HepG2 (cell line): ENCODE data around the gene MCEE. TPM values are rescaled to one million over a fixed set of nuclear protein-coding genes. Genes with fewer than 3 reads are reported as not detected.

ENCODE experiments used
- AGO2 ChIP-seq: fragments of 200-400 bp; formaldehyde crosslinking; optimal IDR thresholded peaks from 2 replicates; pipeline ENCODE3; 2017; ENCODE audit warnings: mild to moderate bottlenecking, low read depth, low read length, moderate library complexity
- ASH2L ChIP-seq: fragments of 300-600, 200-600 bp; sonication (generic); IDR thresholded peaks from 2 replicates; pipeline ENCODE4 v1.7.0; 2017; ENCODE audit warnings: low read depth, mild to moderate bottlenecking, moderate library complexity, mixed read lengths, low read length; ENCODE audit not compliant: insufficient read length
- HCFC1 ChIP-seq: fragments of 150-350 bp; IDR thresholded peaks from 2 replicates; pipeline ENCODE4 v1.6.1; 2014; ENCODE audit warnings: low read depth, low read length
- HOXA9 ChIP-seq: sonication (generic); formaldehyde crosslinking; IDR thresholded peaks from 2 replicates; pipeline ENCODE4 v1.8.1; 2022; ENCODE audit warnings: missing genetic modification reagents, mild to moderate bottlenecking, moderate library complexity, borderline replicate concordance
- KDM1A ChIP-seq: IDR thresholded peaks from 2 replicates; pipeline ENCODE4 v1.6.1; 2016; ENCODE audit warnings: missing compliant biosample characterization
- POLR2A ChIP-seq, 2 experiments: IDR thresholded peaks; 2 replicates each; pipeline ENCODE4 v1.6.1; 2011; ENCODE audit warnings: low read depth in 2 of 2, low read length in 2 of 2, mild to moderate bottlenecking in 1 of 2, moderate library complexity in 1 of 2; ENCODE audit not compliant: insufficient read depth in 1 of 2
- POLR2G ChIP-seq: fragments of 200-400 bp; formaldehyde crosslinking; IDR thresholded peaks from 2 replicates; pipeline ENCODE4 v1.6.1; 2018; ENCODE audit warnings: mild to moderate bottlenecking, low read depth, low read length, moderate library complexity
- RBM22 ChIP-seq: fragments of 200-400 bp; formaldehyde crosslinking; optimal IDR thresholded peaks from 2 replicates; pipeline ENCODE3; 2017; ENCODE audit warnings: mild to moderate bottlenecking, low read length, moderate library complexity
- TARDBP ChIP-seq: sonication (generic); formaldehyde crosslinking; IDR thresholded peaks from 2 replicates; pipeline ENCODE4 v1.8.0; 2022; ENCODE audit warnings: mild to moderate bottlenecking, missing genetic modification reagents
- YEATS2 ChIP-seq: sonication (generic); formaldehyde crosslinking; IDR thresholded peaks from 2 replicates; pipeline ENCODE4 v1.4.0; 2020; ENCODE audit warnings: missing genetic modification reagents, borderline replicate concordance
- ZNF24 ChIP-seq: fragments of 450-650 bp; IDR thresholded peaks from 2 replicates; pipeline ENCODE4 v1.6.1; 2017; ENCODE audit warnings: antibody characterized with exemption, mild to moderate bottlenecking
- ZNF557 ChIP-seq: sonication (generic); formaldehyde crosslinking; IDR thresholded peaks from 2 replicates; pipeline ENCODE4 v1.4.0; 2020; ENCODE audit warnings: missing genetic modification reagents
- ZNF567 ChIP-seq: sonication (generic); formaldehyde crosslinking; IDR thresholded peaks from 2 replicates; pipeline ENCODE4 v1.8.1; 2023; ENCODE audit warnings: mild to moderate bottlenecking, missing genetic modification reagents, borderline replicate concordance
- ZNF616 ChIP-seq: sonication (generic); formaldehyde crosslinking; IDR thresholded peaks from 2 replicates; pipeline ENCODE4 v1.5.0; 2020; ENCODE audit warnings: low read depth, mild to moderate bottlenecking, missing genetic modification reagents
- ZSCAN21 ChIP-seq: sonication (generic); formaldehyde crosslinking; IDR thresholded peaks from 2 replicates; pipeline ENCODE4 v1.8.0; 2022; ENCODE audit warnings: mild to moderate bottlenecking, missing genetic modification reagents, moderate library complexity, borderline replicate concordance
- polyA plus RNA-seq, 8 experiments: library from polyadenylated mRNA; depleted of rRNA in 3 of 8; stranded (reverse) in 7 of 8; unstranded in 1 of 8; fragments of >200 nt; fragmentation: Illumina TruSeq in 4 of 8; extraction: Trizol in 4 of 8; gene quantifications; 2 replicates each; pipeline versions ENCODE4 v1.2.1 to v1.2.3, GENCODE V29; 2011 to 2016; ENCODE audit warnings: low read depth in 4 of 8, missing spikeins in 1 of 8, mixed read lengths in 1 of 8; ENCODE audit not compliant: insufficient read depth in 1 of 8
- total RNA-seq, 5 experiments: library from RNA; depleted of rRNA; stranded (reverse); fragments of >200 nt; fragmentation: Illumina TruSeq; extraction: Trizol; gene quantifications; 2 replicates each; pipeline ENCODE4 v1.2.3, GENCODE V29; 2016; ENCODE audit warnings: low read depth in 1 of 5
- TF ChIP-seq, protein P1 (sequence below): sonication (generic); formaldehyde crosslinking; IDR thresholded peaks from 2 replicates; pipeline ENCODE4 v1.4.0; 2020; ENCODE audit warnings: missing genetic modification reagents, borderline replicate concordance
- TF ChIP-seq, protein P2 (sequence below): sonication (generic); formaldehyde crosslinking; IDR thresholded peaks from 2 replicates; pipeline ENCODE4 v1.4.0; 2020; ENCODE audit warnings: missing genetic modification reagents, low read depth, mild to moderate bottlenecking, borderline replicate concordance

The MCEE gene
- total and polyA plus RNA-seq, 2 of the 13 experiments (the other 11 are each of a cell fraction or from before 2014, with no cell fraction given) = 32.0 to 66.9 TPM

DNA sequence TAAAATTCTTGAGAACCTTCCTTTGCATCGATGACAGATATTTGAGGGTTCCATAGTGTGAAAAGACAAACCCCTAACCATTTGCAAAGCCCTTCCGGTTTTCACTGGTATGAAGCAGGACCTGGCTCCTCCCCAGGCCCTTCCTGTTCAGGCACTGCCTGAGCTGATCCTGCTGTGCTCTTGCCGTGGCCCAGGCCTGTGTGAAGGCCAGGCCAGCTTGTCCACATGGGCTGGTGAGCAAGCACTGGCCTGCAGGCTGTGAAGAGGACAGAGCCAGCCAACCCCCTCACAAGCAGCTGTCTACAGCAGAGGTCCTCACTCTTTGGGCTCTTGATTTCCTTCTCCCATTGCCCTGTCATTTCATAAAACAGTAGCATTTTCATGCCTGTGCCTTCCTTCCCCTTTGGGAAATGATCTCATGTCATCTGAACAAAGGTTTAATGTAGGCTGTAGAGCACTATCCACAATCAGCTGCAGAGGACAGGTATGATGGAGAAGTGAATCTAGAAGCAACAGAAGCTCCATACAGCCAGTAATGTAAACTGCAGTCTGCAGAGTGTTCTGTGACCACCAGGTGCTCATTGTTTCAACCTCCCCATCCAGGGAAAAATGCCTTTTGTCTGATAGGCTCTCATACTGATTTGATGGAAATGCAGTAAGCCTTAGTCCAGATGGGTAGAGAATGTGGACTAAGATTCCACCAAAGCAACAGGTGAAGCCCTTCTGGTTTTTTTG, 20.2 kb upstream of the MCEE start (continued):
- TF ChIP-seq, protein P1, sequence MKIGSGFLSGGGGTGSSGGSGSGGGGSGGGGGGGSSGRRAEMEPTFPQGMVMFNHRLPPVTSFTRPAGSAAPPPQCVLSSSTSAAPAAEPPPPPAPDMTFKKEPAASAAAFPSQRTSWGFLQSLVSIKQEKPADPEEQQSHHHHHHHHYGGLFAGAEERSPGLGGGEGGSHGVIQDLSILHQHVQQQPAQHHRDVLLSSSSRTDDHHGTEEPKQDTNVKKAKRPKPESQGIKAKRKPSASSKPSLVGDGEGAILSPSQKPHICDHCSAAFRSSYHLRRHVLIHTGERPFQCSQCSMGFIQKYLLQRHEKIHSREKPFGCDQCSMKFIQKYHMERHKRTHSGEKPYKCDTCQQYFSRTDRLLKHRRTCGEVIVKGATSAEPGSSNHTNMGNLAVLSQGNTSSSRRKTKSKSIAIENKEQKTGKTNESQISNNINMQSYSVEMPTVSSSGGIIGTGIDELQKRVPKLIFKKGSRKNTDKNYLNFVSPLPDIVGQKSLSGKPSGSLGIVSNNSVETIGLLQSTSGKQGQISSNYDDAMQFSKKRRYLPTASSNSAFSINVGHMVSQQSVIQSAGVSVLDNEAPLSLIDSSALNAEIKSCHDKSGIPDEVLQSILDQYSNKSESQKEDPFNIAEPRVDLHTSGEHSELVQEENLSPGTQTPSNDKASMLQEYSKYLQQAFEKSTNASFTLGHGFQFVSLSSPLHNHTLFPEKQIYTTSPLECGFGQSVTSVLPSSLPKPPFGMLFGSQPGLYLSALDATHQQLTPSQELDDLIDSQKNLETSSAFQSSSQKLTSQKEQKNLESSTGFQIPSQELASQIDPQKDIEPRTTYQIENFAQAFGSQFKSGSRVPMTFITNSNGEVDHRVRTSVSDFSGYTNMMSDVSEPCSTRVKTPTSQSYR = no peak
- TF ChIP-seq AGO2 = peak; percentile 50
- TF ChIP-seq TARDBP (CRISPR knock-in tag) = no peak
- no peak for TF ChIP-seq ZNF616
- no peak for TF ChIP-seq HCFC1
- TF ChIP-seq ZNF567 (CRISPR knock-in tag) = no peak
- TF ChIP-seq ZNF24 = no peak
- TF ChIP-seq, protein P2, sequence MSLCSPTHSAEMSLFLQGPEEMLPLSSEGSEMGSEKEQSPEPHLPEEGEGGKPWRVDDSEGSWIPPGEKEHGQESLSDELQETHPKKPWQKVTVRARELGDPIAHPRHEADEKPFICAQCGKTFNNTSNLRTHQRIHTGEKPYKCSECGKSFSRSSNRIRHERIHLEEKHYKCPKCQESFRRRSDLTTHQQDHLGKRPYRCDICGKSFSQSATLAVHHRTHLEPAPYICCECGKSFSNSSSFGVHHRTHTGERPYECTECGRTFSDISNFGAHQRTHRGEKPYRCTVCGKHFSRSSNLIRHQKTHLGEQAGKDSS (CRISPR knock-in tag) = no peak
- peak; percentile 96 for TF ChIP-seq RBM22
- TF ChIP-seq ASH2L = no peak
- no peak for TF ChIP-seq YEATS2
- no peak for TF ChIP-seq KDM1A (CRISPR knock-in tag)
- TF ChIP-seq HOXA9 (CRISPR knock-in tag) = no peak
- TF ChIP-seq ZSCAN21 = no peak
- peak; percentile 34 to 39; a peak in 2 of 4 replicates for TF ChIP-seq POLR2A (IDR thresholded peaks at IDR 0.05; ENCODE audit: insufficient read depth in 1 of 2, low read depth in 2 of 2, low read length in 2 of 2)
- TF ChIP-seq ZNF557 (CRISPR knock-in tag) = no peak
- TF ChIP-seq POLR2G = peak; percentile 69
